Fibroblast of the aortic adventitia (primary cell): ENCODE data around the gene OR5B17. TPM values are rescaled to one million over a fixed set of nuclear protein-coding genes. Genes with fewer than 3 reads are reported as not detected.
"Not testable (repeated sequence)": the region's sequence is repeated elsewhere in the genome, so short reads cannot be mapped to it uniquely, and the experiment has no call there.

ENCODE experiments used
- DNase-seq: peaks from one replicate; pipeline ENCODE4 v3.0.0-alpha.2; 2010; ENCODE audit warnings: low read depth
- H3K4me3 ChIP-seq: 2 replicates; pipeline ENCODE4 v1.5.1; 2011; ENCODE audit warnings: low read depth, mild to moderate bottlenecking, control low read depth, low read length, moderate library complexity
- total RNA-seq: library from RNA; depleted of rRNA; stranded (reverse); fragments of >200 nt; gene quantifications from 2 replicates; pipeline ENCODE4 v1.2.3, GENCODE V29; 2012; ENCODE audit warnings: low replicate concordance
- TF ChIP-seq, protein P1 (sequence below): IDR thresholded peaks from 2 replicates; pipeline ENCODE4 v1.5.1; 2011; ENCODE audit warnings: mild to moderate bottlenecking, low read length, control low read depth, inconsistent platforms; ENCODE audit not compliant: insufficient read depth

Gene OR5B17
- not detected in 2 replicates for total RNA-seq

GRCh38 chr11:58358969-58359368, at the start of gene OR5B17:
TSS of gene OR5B17 (minus strand) at chr11:58359069. CDS start at chr11:58359069, 0 bp downstream.
- DNase-seq, result no peak
- TF ChIP-seq, protein P1, sequence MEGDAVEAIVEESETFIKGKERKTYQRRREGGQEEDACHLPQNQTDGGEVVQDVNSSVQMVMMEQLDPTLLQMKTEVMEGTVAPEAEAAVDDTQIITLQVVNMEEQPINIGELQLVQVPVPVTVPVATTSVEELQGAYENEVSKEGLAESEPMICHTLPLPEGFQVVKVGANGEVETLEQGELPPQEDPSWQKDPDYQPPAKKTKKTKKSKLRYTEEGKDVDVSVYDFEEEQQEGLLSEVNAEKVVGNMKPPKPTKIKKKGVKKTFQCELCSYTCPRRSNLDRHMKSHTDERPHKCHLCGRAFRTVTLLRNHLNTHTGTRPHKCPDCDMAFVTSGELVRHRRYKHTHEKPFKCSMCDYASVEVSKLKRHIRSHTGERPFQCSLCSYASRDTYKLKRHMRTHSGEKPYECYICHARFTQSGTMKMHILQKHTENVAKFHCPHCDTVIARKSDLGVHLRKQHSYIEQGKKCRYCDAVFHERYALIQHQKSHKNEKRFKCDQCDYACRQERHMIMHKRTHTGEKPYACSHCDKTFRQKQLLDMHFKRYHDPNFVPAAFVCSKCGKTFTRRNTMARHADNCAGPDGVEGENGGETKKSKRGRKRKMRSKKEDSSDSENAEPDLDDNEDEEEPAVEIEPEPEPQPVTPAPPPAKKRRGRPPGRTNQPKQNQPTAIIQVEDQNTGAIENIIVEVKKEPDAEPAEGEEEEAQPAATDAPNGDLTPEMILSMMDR, result no peak
- H3K4me3 ChIP-seq, result no peak within 1 kb of the TSS

DNA sequence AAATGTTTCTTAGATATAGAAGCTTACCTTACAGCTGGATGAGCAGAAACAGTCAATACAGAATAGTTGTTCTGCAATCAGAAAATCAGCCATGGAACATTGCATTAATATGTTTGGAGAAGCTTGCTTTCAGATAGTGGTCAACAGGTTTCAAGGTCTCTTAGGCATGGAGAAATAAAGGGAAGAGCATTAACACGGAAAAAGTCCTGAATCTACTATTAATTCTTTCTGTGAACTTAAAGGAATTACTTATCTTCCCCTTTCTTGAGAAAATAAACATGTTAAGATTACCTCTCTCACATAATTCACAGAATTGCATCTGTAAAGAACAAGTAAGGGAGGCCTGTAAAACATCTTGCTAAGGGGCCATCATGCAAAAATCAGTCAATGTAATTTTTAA, 47.9 kb upstream of the OR5B17 start, which contains the start of gene OR5B3:
TSS of gene OR5B3 (minus strand) at position 101 of the 400 bp plus-strand sequence. CDS start 3,465 bp downstream, outside the sequence.
- TF ChIP-seq, protein P1, result no peak
- no peak within 1 kb of the TSS for H3K4me3 ChIP-seq
- no peak for DNase-seq

DNA sequence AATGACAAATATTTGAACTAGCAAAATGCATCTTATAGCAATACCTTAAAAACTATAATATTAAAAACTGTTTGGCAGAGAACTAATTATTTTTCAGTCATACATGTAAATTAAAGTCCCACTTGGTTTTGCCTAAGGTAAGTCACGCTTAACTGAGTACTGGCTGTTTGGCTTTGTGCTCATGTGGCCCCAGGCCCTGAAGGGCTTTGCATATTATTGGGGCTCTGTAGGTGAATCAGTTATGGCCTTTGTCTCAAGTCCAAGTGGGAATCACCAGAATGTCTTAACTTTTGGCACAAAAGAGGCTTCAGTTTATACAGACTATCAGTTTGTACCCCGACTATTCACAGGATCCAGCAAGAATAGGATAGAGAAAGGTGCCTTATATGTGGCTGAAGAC, 40.8 kb upstream of the OR5B17 start:
- DNase-seq, H3K4me3 ChIP-seq: not testable (repeated sequence)

GRCh38 chr11:58395581-58395980, 36.7 kb upstream of the OR5B17 start:
- H3K4me3 ChIP-seq, result no peak overlapping the region
- TF ChIP-seq, protein P1, result no peak
- peak; percentile 25 for DNase-seq

- H3K4me3 ChIP-seq, result no peak overlapping the region
- peak; percentile 85 for DNase-seq
- TF ChIP-seq, protein P1, result no peak
Observed at GRCh38 chr11:58394195-58394594, 35.3 kb upstream of the OR5B17 start.

GRCh38 chr11:58392746-58393145, 33.9 kb upstream of the OR5B17 start:
- DNase-seq, result no peak
- H3K4me3 ChIP-seq, result no peak overlapping the region
- TF ChIP-seq, protein P1, result no peak

DNA sequence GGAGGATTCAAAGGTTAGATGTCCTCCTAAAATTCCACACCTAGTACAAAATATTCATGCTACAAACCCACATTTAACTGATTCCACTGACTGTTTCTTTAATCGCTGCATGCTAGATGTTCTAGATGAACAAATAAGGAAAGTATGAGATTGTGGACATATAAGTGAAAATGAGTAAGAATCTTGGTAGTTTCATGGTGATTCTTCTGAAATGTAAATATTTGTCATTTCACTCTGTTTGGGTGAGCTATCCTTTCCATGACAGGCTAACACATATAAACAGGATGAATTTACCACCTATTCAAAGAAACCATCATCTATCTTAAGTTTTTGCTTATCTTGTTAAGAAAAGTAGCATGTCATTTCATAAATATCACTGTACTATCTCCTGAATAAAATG, 33.0 kb upstream of the OR5B17 start:
- DNase-seq, result no peak
- H3K4me3 ChIP-seq, result no peak overlapping the region
- TF ChIP-seq, protein P1, result no peak
